ENCODE measurements around the gene MYBBP1A. TPM values are rescaled to one million over a fixed set of nuclear protein-coding genes. Genes with fewer than 3 reads are reported as not detected.

Gene MYBBP1A
- total RNA-seq, 4 donors from 2014 or later = 73.4 to 127 (median 83.8) TPM

- DNase-seq (ENCODE audit: low spot score in 2 of 2) = no peak
- no peaks in the 10 kb centered on the region for H3K27me3 ChIP-seq
- H3K9me3 ChIP-seq = no peaks in the 10 kb centered on the region
- no peaks in the 10 kb centered on the region for H3K36me3 ChIP-seq
- peaks cover 3% of the 10 kb centered on the region for H3K4me1 ChIP-seq
- WGBS = 56% methylated on average over 1 of the region's 1 CpG
- H3K27ac ChIP-seq = peak overlapping the region; percentile 2
- TF ChIP-seq POLR2AphosphoS5 (IDR thresholded peaks at IDR 0.05) (no peak), POLR2A (IDR thresholded peaks at IDR 0.05) (no peak), CTCF (IDR thresholded peaks at IDR 0.05) (no peak), EP300 (IDR thresholded peaks at IDR 0.05) (no peak)
- H3K4me3 ChIP-seq = no peak overlapping the region
These were observed 28.1 kb downstream of the MYBBP1A start for GRCh38 chr17:4527134-4527533.

- H3K4me3 ChIP-seq = no peak overlapping the region
- DNase-seq (ENCODE audit: low spot score in 2 of 2) = no peak
- H3K36me3 ChIP-seq = no peaks in the 10 kb centered on the region
- peaks cover 3% of the 10 kb centered on the region for H3K4me1 ChIP-seq
- no peaks in the 10 kb centered on the region for H3K9me3 ChIP-seq
- H3K27ac ChIP-seq = no peak overlapping the region
- no peak for TF ChIP-seq EP300 (IDR thresholded peaks at IDR 0.05)
- TF ChIP-seq CTCF (IDR thresholded peaks at IDR 0.05) = no peak
- no peak for TF ChIP-seq POLR2A (IDR thresholded peaks at IDR 0.05)
- TF ChIP-seq POLR2AphosphoS5 (IDR thresholded peaks at IDR 0.05) = no peak
- H3K27me3 ChIP-seq = no peaks in the 10 kb centered on the region
- WGBS = 85% methylated on average over 11 of the region's 11 CpGs
These were observed 29.3 kb downstream of the MYBBP1A start for GRCh38 chr17:4525691-4526397.

DNA sequence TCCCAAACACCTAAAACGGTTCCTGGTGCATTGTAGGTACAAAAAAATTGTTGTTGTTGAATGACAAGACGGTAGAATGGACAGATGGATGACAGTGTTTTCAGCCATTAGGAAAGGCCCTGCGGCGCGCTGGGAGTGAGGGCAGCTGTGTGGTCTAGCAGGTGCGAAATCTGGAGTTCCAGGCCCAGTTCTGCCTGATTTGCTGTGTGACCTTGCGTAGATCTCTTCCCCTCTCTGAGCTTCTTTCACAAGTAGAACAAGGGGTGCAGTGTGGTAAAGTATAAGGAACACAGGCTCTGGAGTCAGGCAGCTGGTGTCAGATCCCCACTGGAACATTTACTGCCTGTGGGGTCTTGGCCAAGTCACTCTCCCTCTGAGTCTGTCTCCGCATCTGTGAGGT lies 31.2 kb downstream of the MYBBP1A start:
- H3K27ac ChIP-seq = no peak overlapping the region
- no peak overlapping the region for H3K4me3 ChIP-seq
- no peaks in the 10 kb centered on the region for H3K9me3 ChIP-seq
- peaks cover 12% of the 10 kb centered on the region for H3K4me1 ChIP-seq
- H3K36me3 ChIP-seq = no peaks in the 10 kb centered on the region
- WGBS = 82% methylated on average over 8 of the region's 8 CpGs
- TF ChIP-seq POLR2AphosphoS5 (IDR thresholded peaks at IDR 0.05) (no peak), POLR2A (IDR thresholded peaks at IDR 0.05) (no peak), EP300 (IDR thresholded peaks at IDR 0.05) (no peak), CTCF (IDR thresholded peaks at IDR 0.05) (no peak)
- no peak for DNase-seq (ENCODE audit: low spot score in 2 of 2)
- no peaks in the 10 kb centered on the region for H3K27me3 ChIP-seq

- no peak for DNase-seq (ENCODE audit: low spot score in 2 of 2)
- Histone ChIP-seq H3K4me1 (peaks cover 12% of the 10 kb centered on the region), H3K9me3 (no peaks in the 10 kb centered on the region), H3K27me3 (no peaks in the 10 kb centered on the region), H3K36me3 (no peaks in the 10 kb centered on the region), H3K27ac (peak overlapping the region; percentile 55), H3K4me3 (no peak overlapping the region)
- TF ChIP-seq POLR2AphosphoS5 (IDR thresholded peaks at IDR 0.05) (no peak), POLR2A (IDR thresholded peaks at IDR 0.05) (no peak), EP300 (IDR thresholded peaks at IDR 0.05) (no peak), CTCF (IDR thresholded peaks at IDR 0.05) (no peak)
- 85% methylated on average over 6 of the region's 6 CpGs for WGBS
These were observed 32.5 kb downstream of the MYBBP1A start for GRCh38 chr17:4522661-4523060.

DNA sequence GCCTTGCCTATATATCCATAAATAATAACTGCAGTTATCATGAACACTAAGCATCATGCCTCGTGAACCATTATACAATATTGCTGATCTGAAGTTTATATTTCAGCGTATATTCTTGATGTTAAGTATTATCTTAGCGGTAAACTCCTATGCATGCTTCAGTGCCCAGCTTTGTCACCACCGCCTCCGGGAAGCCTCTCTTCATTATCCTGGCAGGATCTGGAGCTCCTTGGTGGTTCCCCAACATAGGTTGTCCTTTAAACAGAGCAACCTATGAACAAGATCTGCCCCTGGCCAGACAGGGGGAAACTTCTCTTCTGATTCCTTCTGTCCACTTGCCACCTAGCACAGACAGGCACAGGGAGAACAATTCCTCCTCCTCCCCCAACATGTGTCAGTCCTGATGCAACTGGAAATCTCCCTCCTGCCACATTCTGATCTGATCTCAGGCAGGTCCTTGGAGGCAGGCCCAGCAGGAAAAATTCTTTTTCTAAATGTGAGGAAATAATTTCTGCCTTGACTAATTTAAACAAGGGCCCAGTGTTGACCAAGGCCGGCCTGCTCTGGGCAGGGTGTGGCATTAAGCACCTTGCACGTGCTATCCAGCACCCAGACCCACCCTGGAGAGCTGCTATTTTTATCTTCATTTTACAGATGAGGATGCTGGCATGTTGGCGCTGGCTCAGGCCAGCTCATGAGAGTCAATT lies 34.1 kb downstream of the MYBBP1A start:
- Histone ChIP-seq H3K9me3 (no peaks in the 10 kb centered on the region), H3K27ac (peak overlapping the region; percentile 77), H3K4me3 (no peak overlapping the region), H3K27me3 (no peaks in the 10 kb centered on the region), H3K36me3 (no peaks in the 10 kb centered on the region), H3K4me1 (peaks cover 12% of the 10 kb centered on the region)
- DNase-seq (ENCODE audit: low spot score in 2 of 2) = no peak
- no peak for TF ChIP-seq EP300 (IDR thresholded peaks at IDR 0.05)
- no peak for TF ChIP-seq POLR2AphosphoS5 (IDR thresholded peaks at IDR 0.05)
- no peak for TF ChIP-seq POLR2A (IDR thresholded peaks at IDR 0.05)
- no peak for TF ChIP-seq CTCF (IDR thresholded peaks at IDR 0.05)
- WGBS = 70% methylated on average over 8 of the region's 8 CpGs
